MV-4-11 (cell line): ENCODE results near the gene OR1L6.

Experiments used
- DNase-seq: peaks from one replicate; lab custom pipeline; 2025; lab: John Stamatoyannopoulos, UW

Gene OR1L6, protein sequence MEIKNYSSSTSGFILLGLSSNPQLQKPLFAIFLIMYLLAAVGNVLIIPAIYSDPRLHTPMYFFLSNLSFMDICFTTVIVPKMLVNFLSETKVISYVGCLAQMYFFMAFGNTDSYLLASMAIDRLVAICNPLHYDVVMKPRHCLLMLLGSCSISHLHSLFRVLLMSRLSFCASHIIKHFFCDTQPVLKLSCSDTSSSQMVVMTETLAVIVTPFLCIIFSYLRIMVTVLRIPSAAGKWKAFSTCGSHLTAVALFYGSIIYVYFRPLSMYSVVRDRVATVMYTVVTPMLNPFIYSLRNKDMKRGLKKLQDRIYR

DNA sequence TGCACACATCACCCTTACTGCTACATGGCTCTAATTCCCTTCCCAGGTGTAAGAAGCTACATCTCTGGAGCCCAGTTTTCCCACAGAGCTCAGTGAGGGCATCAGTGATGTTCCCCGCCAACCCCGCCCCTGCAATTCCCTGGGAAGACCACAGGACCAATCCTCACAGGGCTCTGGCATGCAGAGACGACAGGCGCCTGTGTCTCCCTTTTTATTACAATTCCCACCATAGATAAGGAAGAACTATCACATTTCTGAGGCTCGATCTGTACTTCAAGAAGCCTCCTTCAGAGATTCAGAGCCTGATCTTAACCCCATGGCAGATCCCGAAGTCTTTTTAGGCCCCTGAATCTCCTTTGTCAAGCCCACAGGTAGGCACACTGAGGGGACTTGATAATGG lies at the start of gene OR1L6:
Gene OR1L6 (plus strand): TSS at position 301 of the 400 bp plus-strand sequence. CDS start 7,545 bp downstream, outside the sequence.
- no peak for DNase-seq

DNA sequence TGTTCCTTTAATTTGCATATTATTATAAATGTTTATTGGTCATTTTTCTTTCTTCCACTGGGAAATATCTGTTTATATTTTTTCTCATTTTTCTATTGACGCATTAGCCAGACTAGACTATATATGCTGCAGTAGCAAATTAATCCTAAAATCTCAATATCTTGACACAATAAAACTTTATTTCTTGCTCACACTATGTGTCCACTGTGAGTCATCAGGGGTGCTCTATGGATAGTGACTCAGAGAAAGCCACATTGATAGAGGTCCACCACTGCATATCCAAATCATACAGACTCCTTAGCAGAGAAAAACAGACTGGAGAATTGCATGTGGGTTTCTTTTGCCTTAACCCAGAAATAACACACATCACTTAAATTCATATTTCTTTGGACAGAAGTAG lies 46.4 kb upstream of the OR1L6 start:
- DNase-seq = no peak

DNA sequence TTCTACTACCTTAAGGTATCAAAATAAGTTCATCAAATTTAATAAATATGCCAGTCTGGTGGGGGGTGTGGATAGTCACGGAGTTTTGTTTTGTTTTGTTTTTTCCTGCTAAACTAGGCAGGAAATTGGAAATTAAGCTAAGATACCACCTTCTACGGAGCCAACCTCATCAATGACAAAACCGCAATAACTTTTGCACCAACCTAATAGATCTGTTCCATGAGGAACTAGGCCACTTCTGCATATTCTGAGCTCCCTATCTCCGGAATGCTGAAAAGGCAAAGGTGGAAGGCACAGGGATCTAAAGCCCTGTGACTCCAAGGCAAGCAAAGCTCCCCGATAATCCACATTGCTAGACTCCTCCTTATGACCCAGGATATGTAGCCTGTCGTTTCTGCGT lies 24.1 kb upstream of the OR1L6 start:
- DNase-seq = no peak

DNA sequence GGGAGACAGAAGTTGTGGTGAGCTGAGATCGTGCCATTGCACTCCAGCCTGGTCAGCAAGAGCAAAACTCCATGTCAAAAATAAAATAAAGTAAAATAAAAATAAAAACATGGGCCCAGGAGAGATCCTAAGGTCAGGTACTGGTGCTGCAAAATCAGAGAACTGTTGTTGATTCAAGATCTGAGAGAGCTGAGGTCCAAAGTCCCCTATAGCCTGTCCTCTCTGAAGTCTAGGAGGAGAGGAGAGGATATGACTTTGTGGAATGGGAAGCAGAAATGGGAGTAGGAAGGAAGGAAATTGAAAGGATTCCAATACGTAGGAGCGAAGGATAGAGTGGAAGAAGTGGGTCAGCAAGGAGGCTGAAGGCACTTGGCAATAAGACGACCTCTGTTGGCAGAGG lies 22.9 kb upstream of the OR1L6 start:
- DNase-seq = no peak

DNA sequence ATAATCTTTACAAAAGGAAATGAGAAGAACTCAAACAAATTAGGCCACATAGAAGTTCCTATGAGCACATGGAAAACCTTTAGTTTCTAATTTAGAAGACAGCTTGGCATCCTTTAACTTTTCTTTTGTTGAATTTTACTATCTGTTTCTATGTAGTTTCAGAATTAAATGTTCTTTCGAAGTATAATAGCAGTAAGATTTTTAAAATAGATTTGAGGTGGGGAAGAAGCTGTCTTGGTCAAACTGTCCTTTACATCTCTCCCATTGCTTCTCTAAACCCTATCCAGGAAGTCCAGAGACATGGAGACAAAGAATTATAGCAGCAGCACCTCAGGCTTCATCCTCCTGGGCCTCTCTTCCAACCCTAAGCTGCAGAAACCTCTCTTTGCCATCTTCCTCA lies 18.4 kb upstream of the OR1L6 start, which contains the start of gene OR1L4:
Gene OR1L4 (plus strand): TSS at position 301 of the 400 bp plus-strand sequence. CDS start 0 bp downstream, at position 301.
- no peak for DNase-seq

DNA sequence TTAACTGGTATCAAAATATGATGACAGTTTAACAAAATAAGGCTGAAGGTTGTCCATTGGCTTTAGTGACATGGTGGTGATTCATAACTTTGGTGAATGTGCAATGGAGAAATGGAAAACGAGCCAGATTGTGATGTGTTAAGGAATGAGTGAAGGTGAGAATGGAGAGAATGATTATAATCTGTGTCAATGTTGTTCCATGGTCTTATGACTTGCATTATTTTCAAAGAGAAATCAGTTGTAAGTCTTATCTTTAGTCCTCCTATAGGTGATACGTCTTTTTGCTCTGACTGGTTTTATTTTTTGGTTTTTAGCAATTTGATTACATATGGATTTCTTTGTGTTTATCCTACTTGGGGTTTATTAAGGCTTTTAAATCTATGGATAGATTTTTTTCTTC lies 12.7 kb downstream of the OR1L6 start:
- no peak for DNase-seq

DNA sequence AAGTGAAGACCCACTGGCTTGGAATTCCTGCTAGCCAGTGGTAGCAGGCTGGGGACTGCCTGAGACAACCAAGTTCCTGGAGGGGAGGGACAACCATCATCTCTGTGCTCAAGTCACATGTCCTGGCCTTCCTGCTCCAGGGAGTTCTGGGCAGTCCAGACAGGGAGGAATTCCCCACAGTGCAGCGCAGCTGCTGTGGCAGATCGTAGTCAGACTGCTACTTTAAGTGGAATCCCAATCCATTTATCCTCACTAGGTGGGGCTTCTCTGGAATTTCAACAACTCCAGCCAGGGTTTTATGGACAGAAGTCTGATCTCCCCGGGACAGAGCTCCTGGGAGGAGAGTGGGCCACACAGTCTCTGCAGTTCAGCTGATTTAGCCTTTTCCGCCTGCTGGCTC lies 25.7 kb downstream of the OR1L6 start:
- DNase-seq = no peak

DNA sequence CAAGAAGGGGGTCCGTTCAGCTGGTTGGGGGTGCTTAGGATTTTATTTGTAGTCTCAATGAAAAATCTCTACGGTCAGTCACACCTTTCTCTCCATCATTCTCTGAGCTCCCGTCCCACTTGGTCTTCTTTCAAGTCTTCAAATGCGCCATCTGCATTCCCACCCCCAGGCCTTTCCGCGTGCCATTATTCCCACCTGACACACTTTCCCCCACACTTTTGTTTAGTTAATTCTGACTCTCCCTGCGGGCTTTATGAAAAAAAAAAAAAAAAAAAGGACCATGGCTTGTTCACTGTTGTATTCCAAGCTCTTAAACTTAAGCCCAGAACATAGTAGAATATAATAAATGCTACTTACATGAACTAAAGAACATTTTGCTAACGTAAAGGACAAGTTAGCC lies 34.9 kb downstream of the OR1L6 start:
- no peak for DNase-seq

DNA sequence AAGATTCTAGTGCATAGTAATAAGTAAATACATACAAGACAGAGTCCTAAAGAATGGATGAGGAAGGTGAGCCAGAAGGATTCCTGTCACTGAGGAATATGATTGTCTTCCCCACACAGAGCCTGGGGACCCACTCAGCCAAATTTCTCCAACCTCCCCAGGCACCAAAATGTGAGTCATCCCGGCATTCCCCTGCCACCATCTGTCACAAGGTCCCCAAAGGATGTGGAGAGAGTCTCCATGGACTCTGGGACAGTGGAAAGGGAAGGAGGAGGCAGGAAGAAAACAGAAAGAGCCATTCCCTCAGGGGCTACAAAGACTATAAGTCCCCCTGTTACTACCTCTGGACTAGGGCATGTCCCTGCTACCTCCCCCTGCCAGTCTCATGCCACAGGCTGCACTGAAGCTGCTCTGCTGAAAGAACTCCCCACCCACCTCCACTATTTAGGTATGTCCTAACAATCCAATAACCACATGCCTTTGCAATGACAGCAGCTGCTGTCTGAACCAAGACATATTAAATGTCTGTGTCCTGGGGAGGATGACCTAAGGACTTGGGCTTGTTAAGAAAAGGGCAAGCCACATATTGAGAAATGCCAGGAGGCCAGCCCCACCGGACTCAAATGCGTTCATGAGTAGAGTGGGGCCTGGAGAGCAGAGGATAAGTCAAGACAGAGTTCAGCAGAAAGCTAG lies 36.0 kb downstream of the OR1L6 start:
- DNase-seq = no peak

DNA sequence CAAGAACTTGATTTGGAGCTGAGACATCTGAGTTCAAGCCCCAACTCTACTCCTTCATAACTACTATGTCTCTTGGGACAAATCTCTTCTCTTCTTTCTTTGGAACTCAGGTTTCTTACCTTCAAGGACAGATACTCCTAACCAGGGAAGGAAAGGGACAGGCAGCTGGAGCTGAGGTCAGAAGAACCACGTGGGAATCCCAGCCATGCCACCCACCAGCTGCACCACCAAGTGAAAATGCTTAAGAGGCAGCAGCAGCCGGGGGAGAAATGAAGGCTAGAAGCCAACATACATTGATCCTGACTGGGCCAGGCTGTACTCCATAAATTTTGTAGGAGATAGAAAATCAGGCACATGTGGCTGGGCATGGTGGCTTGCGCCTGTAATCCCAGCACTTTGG lies 37.1 kb downstream of the OR1L6 start:
- no peak for DNase-seq

DNA sequence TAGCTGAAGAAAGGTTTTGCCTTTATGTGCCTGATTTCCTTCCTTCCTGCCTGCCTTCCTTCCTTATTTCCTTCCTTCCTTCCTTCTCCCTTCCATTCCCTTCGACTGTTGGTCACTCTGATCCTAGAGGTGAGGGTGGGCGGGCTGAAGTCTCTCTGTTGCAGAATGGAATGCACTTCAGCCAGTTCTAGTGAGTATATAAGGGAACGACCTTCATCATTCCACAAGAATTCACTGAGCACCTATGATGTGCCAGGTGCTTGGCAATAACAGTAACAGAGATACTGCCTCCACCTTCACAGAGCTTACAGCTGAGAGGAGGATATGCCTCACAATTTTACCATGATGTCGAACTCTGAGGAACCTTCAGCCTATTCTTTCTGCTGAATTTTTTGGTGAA lies 37.9 kb downstream of the OR1L6 start:
- no peak for DNase-seq

DNA sequence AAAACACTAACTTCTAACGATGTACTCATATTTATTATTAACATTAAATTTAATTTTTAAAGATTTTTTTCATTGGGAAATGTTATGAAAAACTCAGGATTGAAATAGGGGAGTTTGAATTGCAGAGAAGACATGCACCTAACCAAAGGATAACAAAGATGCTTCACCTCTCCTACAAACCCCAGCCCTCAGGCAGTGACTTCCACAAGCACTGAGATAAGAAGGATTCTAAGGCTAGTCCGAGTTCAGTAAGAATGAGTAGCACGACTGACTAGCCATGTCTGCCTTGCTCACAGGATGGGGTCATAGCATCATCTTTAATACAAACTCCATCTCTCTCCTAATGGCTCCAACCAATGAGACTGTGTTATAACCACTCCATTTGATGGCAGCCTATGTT lies 39.6 kb downstream of the OR1L6 start:
- no peak for DNase-seq

DNA sequence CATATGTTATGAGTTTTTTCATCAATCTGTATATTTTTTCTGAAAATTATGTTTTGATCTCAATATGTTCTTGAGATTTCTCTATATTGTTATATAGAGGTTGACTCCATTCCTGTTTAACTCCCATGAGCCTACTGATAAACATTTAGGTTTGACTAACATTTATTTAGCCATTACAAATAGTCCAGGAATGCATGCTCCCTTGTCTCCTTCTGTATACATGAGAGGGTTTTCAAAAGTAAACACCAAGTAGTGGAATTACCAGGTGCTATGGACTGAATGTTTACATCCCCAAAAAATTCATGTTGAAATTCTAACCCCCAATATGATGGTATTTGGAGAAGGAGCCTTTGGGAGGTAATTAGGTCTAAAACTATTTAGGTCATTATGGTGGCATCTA lies 43.2 kb downstream of the OR1L6 start:
- no peak for DNase-seq

DNA sequence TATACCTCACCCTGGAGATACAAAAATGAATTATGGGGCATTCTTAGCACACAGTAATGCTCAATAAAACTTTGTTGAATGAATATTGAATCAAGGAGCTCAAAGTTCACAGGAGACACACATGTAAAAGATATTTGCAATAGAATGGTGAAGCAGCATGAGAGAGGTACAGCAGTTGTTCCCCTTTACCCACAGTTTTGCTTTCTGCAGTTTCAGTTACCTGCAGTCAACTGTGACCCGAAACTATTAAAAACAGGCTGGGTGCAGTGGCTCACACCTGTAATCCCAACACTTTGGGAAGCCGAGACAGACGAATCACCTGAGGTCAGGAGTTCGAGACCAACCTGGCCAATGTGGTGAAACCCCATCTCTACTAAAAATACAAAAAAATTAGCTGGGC lies 44.2 kb downstream of the OR1L6 start:
- no peak for DNase-seq

DNA sequence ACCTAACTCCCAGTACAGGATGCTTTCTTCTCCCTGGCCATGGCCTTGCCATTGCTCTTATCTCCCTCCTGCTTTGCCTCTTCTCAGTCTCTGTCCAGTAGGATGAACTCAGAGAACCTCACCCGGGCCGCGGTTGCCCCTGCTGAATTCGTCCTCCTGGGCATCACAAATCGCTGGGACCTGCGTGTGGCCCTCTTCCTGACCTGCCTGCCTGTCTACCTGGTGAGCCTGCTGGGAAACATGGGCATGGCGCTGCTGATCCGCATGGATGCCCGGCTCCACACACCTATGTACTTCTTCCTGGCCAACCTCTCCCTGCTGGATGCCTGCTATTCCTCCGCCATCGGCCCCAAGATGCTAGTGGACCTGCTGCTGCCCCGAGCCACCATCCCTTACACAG lies 46.7 kb downstream of the OR1L6 start, which contains the start of gene OR5C1:
Gene OR5C1 (plus strand): TSS at position 103 of the 400 bp plus-strand sequence. CDS start 0 bp downstream, at position 103.
- no peak for DNase-seq

DNA sequence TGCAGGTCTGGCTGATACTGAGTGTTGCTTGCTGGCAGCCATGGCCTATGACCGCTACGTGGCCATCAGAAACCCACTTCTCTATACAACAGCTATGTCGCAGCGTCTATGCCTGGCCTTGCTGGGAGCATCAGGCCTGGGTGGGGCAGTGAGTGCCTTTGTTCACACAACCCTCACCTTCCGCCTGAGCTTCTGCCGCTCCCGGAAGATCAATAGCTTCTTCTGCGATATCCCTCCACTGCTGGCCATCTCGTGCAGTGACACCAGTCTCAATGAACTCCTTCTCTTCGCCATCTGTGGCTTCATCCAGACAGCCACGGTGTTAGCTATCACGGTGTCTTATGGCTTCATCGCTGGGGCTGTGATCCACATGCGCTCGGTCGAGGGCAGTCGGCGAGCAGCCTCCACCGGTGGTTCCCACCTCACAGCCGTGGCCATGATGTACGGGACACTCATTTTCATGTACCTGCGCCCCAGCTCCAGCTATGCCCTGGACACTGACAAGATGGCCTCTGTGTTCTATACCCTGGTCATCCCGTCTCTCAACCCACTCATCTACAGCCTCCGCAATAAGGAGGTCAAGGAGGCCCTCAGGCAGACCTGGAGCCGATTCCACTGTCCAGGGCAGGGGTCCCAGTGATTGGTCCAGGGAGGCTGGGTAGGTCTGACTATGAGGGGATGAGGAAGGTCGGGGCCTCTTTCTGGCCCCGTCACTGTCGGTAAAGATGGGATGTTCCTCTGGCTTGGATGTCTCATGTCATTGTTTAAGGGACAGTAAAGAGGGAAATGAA lies 47.3 kb downstream of the OR1L6 start:
- no peak for DNase-seq

DNA sequence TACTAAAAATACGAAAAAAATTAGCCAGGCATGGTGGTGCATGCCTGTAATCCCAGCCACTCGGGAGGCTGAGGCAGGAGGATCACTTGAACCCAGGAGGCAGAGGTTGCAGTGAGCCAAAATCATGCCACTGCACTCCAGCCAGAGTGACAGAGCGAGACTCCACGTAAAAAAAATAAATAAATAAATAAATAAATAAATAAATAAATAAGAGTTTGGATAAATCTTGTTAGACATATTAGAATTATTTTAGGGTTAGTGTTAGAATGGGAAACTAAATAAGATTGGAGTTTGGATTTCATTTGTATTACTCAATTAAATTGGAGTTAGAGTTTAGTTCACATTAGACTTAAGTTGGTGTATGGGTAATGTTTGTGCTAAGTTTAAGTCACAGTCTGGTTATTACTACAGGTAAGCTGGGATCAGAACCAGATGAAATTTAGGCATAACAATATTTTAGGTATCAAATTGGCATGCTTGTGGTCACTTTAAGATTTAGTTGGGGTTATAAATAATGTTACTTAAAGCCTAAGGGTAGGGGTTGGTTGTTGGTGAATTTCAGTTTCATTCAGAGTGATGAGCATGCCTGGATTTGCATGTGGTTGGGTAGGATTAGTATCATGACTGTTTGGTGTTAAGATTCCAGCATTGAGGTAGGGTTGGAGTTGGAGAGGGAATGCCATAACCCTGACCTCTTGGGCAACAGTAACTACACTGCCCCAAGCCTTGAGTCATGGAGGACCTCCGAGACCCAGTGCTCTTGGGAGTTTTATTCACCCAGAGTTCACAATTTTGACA lies 50.0 kb downstream of the OR1L6 start:
- DNase-seq = no peak

DNA sequence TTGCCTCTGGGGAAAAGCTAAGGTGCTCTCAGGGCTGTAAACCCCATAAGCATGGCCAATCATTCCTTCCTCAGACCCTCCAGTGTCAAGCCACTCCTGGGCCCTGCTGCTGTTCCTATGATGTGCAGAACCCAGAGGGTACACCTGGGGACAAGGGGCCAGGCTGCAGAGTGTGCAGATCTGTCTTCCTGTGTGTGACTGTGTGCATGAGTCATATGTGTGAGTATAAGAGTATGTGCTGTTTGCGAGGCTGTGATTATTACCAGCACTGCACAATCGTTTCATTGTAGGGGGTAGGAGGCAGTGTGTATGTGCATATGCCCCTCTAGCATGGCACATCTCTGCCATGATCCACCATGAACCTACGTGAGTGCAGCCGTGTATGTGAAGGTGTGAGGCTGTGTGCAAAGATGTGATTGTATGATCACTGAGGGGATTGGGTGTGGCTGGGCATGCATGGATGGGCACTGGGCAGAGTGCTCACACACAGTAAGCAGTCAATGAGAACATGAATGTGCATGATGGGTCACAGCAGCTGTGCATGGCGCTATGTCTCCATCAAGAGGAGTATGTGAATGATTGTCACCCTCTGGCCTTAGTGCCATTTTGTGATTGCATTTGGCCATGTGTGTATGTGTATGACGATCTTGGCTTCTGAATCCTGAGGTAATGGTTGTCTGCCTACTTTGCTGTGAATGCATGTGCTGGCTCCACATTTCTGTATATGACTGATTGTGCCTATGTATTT lies 55.4 kb downstream of the OR1L6 start:
- no peak for DNase-seq
